Effector memory CD8-positive, alpha-beta T cell (primary cell): ENCODE data around the gene GIT2.
"Not testable (repeated sequence)": the region's sequence is repeated elsewhere in the genome, so short reads cannot be mapped to it uniquely, and the experiment has no call there.

ENCODE experiments used
- ATAC-seq: fragments of 150-1000 bp; cut with Tn5 transposase; replicated peaks from 2 replicates; pipeline ENCODE4 v1.10.0; 2021; ENCODE audit warnings: mild to moderate bottlenecking, moderate library complexity
- DNase-seq, 3 experiments: peaks; one replicate each; pipeline ENCODE4 v3.0.0; 2021
- H3K27ac Mint-ChIP-seq, 2 donors: one replicate each; pipeline ENCODE4 v1.8.0; 2022; ENCODE audit warnings: mild to moderate bottlenecking in 2 of 2, mixed read lengths in 2 of 2, moderate library complexity in 2 of 2
- H3K27me3 Mint-ChIP-seq, 2 donors: one replicate each; pipeline ENCODE4 v1.8.0; 2022; ENCODE audit warnings: mixed read lengths in 2 of 2
- H3K36me3 Mint-ChIP-seq: one replicate; pipeline ENCODE4 v1.8.0; 2022; ENCODE audit warnings: mild to moderate bottlenecking, moderate library complexity, mixed read lengths; ENCODE audit not compliant: insufficient read depth
- H3K4me1 Mint-ChIP-seq, 2 donors: one replicate each; pipeline ENCODE4 v1.8.0; 2022; ENCODE audit warnings: low read depth in 2 of 2, mixed read lengths in 2 of 2
- H3K4me3 Mint-ChIP-seq, 2 donors: one replicate each; pipeline ENCODE4 v1.8.0; 2022; ENCODE audit warnings: mild to moderate bottlenecking in 2 of 2, mixed read lengths in 2 of 2, moderate library complexity in 2 of 2
- H3K9me3 Mint-ChIP-seq, 2 donors: one replicate each; pipeline ENCODE4 v1.8.0; 2022; ENCODE audit warnings: mixed read lengths in 2 of 2

GIT2 gene

DNA sequence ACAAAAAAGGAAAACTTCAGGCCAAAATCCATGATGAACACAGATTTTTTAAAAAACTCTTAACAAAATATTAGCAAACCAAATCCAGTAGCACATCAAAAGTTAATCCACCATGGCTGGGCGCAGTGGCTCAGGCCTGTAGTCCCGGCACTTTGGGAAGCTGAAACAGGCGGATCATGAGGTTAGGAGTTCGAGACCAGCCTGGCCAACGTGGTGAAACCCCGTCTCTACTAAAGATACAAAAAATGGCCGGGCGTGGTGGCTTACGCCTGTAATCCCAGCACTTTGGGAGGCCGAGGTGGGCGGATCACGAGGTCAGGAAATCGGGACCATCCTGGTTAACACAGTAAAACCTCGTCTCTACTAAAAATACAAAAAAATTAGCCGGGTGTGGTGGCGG lies 9.9 kb downstream of the GIT2 start:
- H3K9me3 Mint-ChIP-seq, ATAC-seq, DNase-seq, H3K4me3 Mint-ChIP-seq, H3K27me3 Mint-ChIP-seq: not testable (repeated sequence)
- H3K4me1 Mint-ChIP-seq: peaks cover 9 to 41% of the 10 kb centered on the region in 2 donors
- peaks cover 90% of the 10 kb centered on the region for H3K36me3 Mint-ChIP-seq
- H3K27ac Mint-ChIP-seq: peak overlapping the region; percentile 55 to 73

DNA sequence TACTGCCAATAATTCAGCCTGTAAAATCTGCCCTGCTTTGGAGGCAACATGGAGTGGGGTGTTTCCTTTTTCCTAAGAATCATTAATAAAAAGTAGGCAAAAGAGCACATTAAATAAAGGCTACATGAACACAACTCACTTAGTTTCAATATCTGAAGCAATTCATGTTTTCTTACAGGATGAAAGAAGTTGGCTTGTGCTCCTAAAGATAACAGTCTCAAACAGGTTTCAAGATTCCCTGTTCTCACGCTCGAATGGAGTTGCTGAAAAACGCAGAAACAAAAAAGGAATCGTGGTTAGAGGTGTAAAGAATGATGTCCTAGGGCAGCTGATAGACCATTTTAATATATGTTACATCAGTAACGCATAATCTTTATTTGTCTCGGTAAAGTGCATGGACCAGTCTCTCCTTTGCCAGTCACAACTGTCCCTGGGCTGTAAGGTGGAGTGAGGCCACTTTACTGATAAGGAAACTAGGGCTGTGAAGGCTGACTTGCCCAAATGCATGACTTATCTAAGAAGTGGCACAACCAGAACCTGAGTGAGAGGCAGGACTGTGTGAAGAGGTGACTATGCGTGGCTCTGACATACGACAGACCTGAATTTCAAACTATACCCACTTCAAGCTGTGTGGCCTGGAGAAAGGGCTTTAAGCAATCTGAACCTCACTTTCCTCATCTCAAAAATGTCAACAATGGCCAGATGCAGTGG lies 12.6 kb downstream of the GIT2 start:
- peaks cover 9 to 22% of the 10 kb centered on the region in 2 donors for H3K4me1 Mint-ChIP-seq
- H3K36me3 Mint-ChIP-seq: peaks cover 93% of the 10 kb centered on the region
- H3K27ac Mint-ChIP-seq: peak overlapping the region in 1 of 2 donors; percentile 44
- H3K9me3 Mint-ChIP-seq: no peaks in the 10 kb centered on the region
- DNase-seq: no peak
- no peak for ATAC-seq
- H3K27me3 Mint-ChIP-seq: no peaks in the 10 kb centered on the region
- H3K4me3 Mint-ChIP-seq: no peak overlapping the region

DNA sequence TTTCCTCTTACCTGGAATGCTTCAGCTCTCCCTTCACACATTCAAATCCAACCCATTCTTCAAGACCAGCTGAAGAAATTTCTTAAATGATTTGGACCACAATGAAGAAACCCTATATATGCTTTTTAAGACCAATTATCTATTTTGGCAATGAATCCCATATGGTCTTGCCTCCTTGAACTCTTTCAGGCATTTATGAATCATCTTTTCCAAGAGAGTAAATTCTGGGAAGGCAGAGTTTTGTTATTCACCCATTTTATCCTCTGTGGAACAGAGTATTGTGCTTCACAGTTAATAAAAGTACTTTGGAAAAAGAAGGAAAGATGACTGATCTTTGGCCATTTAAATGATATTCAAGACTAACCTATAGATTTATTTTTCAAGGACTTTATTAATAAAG lies 14.0 kb downstream of the GIT2 start:
- Mint-ChIP-seq H3K9me3 (no peaks in the 10 kb centered on the region), H3K27me3 (no peaks in the 10 kb centered on the region), H3K4me3 (no peak overlapping the region), H3K36me3 (peaks cover 92% of the 10 kb centered on the region), H3K4me1 (peaks cover 9 to 18% of the 10 kb centered on the region in 2 donors), H3K27ac (peak overlapping the region in 1 of 2 donors; percentile 44)
- DNase-seq (no peak), ATAC-seq (no peak)

DNA sequence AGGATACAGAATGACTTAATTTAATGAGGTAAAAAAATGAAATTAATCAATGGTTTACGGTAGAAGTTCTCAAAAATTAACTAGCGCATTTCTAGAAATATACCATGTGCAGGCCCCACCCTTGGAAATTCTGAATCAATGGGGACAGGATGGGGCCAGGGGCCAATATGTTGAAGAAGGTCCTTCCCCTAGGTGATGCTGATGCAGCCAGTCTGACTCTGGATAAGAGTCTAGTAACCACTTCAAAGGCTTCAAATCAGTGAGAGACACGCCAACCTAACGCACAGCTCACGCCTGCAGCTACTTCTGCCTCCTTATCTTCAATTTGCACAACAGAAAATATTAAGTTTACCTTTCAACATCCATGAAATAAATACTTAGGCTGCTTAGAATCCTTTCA lies 14.9 kb downstream of the GIT2 start:
- Mint-ChIP-seq H3K27ac (peak overlapping the region in 1 of 2 donors; percentile 44), H3K4me1 (peaks cover 9 to 18% of the 10 kb centered on the region in 2 donors), H3K27me3 (no peaks in the 10 kb centered on the region), H3K4me3 (no peak overlapping the region), H3K9me3 (no peaks in the 10 kb centered on the region), H3K36me3 (peaks cover 92% of the 10 kb centered on the region)
- DNase-seq (no peak), ATAC-seq (peak; percentile 51)

DNA sequence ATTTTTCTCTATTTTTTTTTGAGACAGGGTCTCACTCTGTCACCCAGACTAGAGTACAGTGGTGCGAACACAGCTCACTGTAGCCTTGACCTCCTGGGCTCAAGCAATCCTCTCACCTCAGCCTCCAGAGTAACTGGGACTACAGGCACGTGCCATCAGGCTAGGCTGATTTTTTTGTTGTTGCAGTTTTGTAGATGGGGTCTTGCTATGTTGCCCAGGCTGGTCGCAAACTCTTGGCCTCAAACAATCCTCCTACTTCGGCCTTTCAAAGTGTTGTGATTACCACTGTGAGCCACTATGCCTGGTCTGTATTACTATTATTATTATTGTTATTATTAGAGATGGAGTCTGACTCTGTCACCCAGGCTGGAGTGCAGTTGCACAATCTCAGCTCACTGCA lies 23.3 kb downstream of the GIT2 start:
- Mint-ChIP-seq H3K27me3 (no peaks in the 10 kb centered on the region), H3K4me3 (no peak overlapping the region), H3K36me3 (peaks cover 85% of the 10 kb centered on the region), H3K27ac (peak overlapping the region; percentile 87 to 96), H3K4me1 (peaks cover 7 to 15% of the 10 kb centered on the region in 2 donors), H3K9me3 (no peaks in the 10 kb centered on the region)
- ATAC-seq: no peak
- no peak for DNase-seq

DNA sequence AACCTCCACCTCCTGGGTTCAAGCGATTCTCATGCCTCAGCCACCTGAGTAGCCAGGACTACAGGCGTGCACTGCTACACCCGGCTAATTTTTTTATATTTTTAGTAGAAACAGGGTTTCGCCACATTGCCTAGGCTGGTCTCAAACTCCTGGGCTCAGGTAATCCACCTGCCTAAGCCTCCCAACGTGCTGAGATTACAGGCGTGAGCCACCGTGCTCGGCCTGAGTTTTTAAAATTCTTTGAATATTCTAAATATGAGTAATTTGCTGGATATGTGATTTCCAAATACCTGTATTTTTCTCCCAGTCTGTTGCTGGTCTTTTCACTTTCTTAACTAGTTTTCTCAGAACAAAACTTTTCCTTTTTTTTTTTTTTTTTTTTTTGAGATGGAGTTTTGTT lies 27.4 kb downstream of the GIT2 start:
- peak overlapping the region in 1 of 2 donors; percentile 8 for H3K4me3 Mint-ChIP-seq
- H3K27ac Mint-ChIP-seq: peak overlapping the region; percentile 17 to 94
- H3K27me3 Mint-ChIP-seq: no peaks in the 10 kb centered on the region
- no peak for DNase-seq
- ATAC-seq: no peak
- peaks cover 11 to 26% of the 10 kb centered on the region in 2 donors for H3K4me1 Mint-ChIP-seq
- H3K36me3 Mint-ChIP-seq: peaks cover 76% of the 10 kb centered on the region
- H3K9me3 Mint-ChIP-seq: no peaks in the 10 kb centered on the region

DNA sequence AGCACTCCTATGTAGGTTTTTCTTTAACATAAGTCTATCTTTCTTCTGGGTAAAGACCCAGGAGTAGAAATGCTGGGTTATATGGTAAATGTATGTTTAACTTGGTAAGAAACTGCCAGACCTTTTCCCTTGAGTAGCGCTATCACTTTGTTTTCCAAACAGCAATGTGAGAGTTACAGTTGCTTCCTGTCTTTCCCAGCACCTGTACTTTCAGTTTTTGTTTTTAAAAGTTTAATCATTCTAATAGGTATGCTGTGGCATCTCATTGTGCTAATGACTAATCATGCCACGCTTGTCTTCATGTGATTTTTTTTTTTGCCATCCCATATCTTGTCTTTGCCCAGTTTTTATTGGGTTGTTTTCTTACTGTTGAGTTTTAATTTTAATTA lies 28.1 kb downstream of the GIT2 start:
- H3K36me3 Mint-ChIP-seq: peaks cover 71% of the 10 kb centered on the region

DNA sequence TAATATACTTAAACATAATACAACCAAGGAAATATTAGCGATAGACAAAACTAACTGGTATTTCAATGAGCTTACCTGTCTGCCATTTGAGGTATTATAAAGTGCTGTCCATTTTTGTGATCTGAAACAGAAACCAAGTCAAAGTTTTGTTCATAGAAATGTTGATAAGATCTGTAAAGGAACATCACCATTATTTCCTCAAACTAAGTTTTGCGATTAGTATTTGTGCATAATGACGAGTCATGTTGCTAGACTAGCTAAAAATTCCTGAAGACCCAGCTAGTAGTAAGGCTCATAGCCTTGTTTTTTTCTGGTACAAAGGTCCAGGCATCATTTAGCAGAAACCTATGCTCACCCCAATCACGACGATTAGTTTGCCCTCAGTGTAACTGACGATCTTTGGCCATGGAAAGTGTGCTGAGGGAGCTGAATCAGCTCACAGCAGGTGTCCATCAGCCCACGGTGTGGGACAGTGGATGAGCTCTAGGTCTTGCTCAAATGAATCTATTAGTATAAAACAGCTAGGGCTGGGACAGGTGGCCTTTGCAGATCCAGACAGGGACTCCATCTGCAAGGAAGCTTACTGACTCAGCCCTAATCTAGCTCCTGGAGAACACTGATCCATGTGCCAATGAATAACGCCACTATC lies 28.7 kb downstream of the GIT2 start:
- peak overlapping the region; percentile 85 to 94 for H3K27ac Mint-ChIP-seq
- peaks cover 7 to 27% of the 10 kb centered on the region in 2 donors for H3K4me1 Mint-ChIP-seq
- ATAC-seq: peak; percentile 36
- H3K9me3 Mint-ChIP-seq: no peaks in the 10 kb centered on the region
- peak overlapping the region; percentile 56 to 62 for H3K4me3 Mint-ChIP-seq
- H3K27me3 Mint-ChIP-seq: no peaks in the 10 kb centered on the region
- peaks cover 70% of the 10 kb centered on the region for H3K36me3 Mint-ChIP-seq
- no peak for DNase-seq

More for the DNA sequence above, 28.1 kb downstream of the GIT2 start:
- H3K9me3 Mint-ChIP-seq: no peaks in the 10 kb centered on the region
- H3K27ac Mint-ChIP-seq: peak overlapping the region; percentile 85 to 94
- no peaks in the 10 kb centered on the region for H3K27me3 Mint-ChIP-seq
- DNase-seq (no peak), ATAC-seq (peak; percentile 71)
- H3K4me1 Mint-ChIP-seq: peaks cover 7 to 27% of the 10 kb centered on the region in 2 donors
- H3K4me3 Mint-ChIP-seq: peak overlapping the region; percentile 56 to 62

DNA sequence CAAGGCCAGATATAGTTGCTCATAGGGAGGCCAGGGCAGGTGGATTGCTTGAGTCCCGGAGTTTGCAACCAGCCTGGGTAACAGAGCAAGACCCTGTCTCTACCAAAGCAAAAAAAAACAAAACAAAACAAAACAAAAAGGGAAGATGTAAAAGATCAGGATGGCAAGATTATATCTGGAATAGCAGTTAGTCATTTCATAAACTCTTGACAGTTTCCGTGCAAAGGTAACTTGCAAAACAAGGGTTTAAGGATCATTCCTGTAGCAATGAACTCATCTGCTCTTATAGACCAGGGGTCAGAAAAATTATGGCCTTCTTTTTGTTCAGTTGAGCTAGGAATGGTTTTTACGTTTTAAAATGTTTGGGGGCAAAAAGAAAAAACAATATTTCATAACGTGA lies 29.6 kb downstream of the GIT2 start:
- DNase-seq: no peak
- H3K4me3 Mint-ChIP-seq: no peak overlapping the region
- H3K9me3 Mint-ChIP-seq: no peaks in the 10 kb centered on the region
- H3K36me3 Mint-ChIP-seq: peaks cover 73% of the 10 kb centered on the region
- peaks cover 7 to 24% of the 10 kb centered on the region in 2 donors for H3K4me1 Mint-ChIP-seq
- peak overlapping the region in 1 of 2 donors; percentile 6 for H3K27ac Mint-ChIP-seq
- no peaks in the 10 kb centered on the region for H3K27me3 Mint-ChIP-seq
- ATAC-seq: no peak

DNA sequence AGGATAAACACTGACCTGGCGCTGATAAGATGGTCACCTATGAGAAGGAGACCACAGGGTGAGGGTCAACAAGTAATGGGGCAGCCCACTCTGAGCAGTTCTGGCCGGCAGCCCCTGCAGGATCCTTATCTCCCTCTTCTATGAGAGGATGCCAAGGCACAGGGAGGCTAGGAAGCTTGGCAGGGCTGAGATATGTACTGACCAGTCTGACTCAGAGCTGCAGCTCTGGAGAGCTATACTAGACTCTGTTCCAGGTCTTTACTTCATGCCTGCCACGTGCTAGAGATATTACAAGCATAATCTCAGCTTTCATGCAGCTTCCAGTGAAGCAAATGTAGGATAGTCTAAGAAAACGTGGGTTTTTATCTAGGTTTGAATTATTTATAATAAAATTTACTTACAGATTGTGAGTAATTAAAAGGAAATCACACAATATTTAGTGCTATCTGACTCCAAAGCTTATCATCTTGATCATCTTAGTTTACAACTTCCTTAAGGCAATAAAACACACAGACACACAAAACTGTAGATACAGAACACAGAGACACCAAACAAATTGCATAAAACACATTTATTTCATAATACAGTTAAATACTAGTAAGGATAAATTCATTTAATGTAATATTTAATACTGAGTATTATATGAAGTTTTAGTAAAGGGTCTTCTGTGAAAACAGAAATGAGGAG lies 32.3 kb downstream of the GIT2 start:
- DNase-seq (no peak), ATAC-seq (no peak)
- Mint-ChIP-seq H3K27ac (peak overlapping the region in 1 of 2 donors; percentile 35), H3K9me3 (no peaks in the 10 kb centered on the region), H3K36me3 (peaks cover 72% of the 10 kb centered on the region), H3K27me3 (no peaks in the 10 kb centered on the region), H3K4me1 (peaks cover 7 to 24% of the 10 kb centered on the region in 2 donors), H3K4me3 (no peak overlapping the region)

DNA sequence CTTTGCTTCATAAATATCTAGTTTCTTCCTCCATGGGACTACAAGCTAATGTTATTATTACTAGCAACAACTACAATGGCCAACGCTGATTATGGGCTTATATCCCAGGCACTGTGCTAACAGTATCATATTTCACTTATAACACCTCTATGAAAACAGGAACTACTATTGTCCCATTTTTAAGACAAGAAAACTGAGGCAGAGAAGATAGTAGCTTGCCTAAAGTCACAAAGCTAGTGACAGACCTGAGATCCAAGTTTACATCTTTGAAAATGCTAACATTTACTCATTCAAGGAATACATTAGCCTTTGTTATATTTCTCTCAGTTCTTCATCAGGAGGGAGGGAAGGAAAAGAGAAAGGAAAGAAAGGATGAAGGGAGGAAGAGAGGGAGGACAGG lies 32.8 kb downstream of the GIT2 start:
- Mint-ChIP-seq H3K9me3 (no peaks in the 10 kb centered on the region), H3K4me1 (peaks cover 7 to 24% of the 10 kb centered on the region in 2 donors), H3K36me3 (peaks cover 72% of the 10 kb centered on the region), H3K4me3 (no peak overlapping the region), H3K27me3 (no peaks in the 10 kb centered on the region), H3K27ac (peak overlapping the region in 1 of 2 donors; percentile 11)
- no peak for ATAC-seq
- DNase-seq: no peak

DNA sequence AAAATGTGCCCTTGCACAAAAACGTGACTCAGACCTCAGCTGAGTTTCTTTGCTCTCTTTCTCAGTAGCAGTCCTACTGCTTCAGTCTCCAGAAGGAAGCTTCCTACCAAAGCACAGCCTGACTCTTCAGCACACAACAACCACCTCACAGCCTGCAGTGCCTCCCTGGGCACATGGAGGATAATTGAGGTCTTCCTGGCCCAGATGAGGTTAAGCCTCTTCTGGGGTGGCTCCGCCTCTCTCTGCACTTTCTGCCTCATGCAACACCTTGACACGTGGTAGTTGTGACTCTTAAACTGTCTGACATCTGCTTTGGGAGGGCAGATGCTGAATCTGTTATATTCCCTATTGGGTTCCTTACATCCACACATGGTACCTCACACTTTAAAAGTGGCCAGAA lies 33.8 kb downstream of the GIT2 start:
- Mint-ChIP-seq H3K27me3 (no peaks in the 10 kb centered on the region), H3K36me3 (peaks cover 74% of the 10 kb centered on the region), H3K4me3 (no peak overlapping the region), H3K4me1 (peaks cover 2 to 16% of the 10 kb centered on the region in 2 donors), H3K9me3 (no peaks in the 10 kb centered on the region), H3K27ac (no peak overlapping the region)
- ATAC-seq (no peak), DNase-seq (no peak)

DNA sequence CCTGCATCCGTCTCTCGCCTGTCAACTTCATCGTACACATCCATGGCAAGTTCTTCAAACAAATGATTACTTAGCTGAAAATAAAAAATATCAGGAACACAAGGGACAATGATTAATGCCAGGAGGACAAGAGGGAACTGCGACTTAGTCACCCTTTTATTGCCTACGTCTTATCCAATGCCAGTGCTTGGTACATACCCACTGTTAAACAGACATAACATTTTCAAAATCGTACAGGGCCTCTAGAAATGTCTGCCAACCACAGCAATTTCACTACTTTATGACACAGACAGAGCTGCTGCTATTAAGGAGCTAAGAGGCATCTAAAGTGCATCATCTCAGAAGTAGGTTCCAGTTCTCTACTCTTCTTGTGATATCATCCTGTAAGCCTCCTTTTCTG lies 34.6 kb downstream of the GIT2 start:
- no peaks in the 10 kb centered on the region for H3K9me3 Mint-ChIP-seq
- DNase-seq (no peak), ATAC-seq (no peak)
- peaks cover 80% of the 10 kb centered on the region for H3K36me3 Mint-ChIP-seq
- peak overlapping the region; percentile 25 to 78 for H3K27ac Mint-ChIP-seq
- no peaks in the 10 kb centered on the region for H3K27me3 Mint-ChIP-seq
- H3K4me3 Mint-ChIP-seq: no peak overlapping the region
- H3K4me1 Mint-ChIP-seq: peaks cover 2 to 16% of the 10 kb centered on the region in 2 donors
